ENCODE results near the gene RCBTB2. TPM values are rescaled to one million over a fixed set of nuclear protein-coding genes. Genes with fewer than 3 reads are reported as not detected.

The RCBTB2 gene
- 8.7 and 9.6 TPM in 2 replicates for total RNA-seq

DNA sequence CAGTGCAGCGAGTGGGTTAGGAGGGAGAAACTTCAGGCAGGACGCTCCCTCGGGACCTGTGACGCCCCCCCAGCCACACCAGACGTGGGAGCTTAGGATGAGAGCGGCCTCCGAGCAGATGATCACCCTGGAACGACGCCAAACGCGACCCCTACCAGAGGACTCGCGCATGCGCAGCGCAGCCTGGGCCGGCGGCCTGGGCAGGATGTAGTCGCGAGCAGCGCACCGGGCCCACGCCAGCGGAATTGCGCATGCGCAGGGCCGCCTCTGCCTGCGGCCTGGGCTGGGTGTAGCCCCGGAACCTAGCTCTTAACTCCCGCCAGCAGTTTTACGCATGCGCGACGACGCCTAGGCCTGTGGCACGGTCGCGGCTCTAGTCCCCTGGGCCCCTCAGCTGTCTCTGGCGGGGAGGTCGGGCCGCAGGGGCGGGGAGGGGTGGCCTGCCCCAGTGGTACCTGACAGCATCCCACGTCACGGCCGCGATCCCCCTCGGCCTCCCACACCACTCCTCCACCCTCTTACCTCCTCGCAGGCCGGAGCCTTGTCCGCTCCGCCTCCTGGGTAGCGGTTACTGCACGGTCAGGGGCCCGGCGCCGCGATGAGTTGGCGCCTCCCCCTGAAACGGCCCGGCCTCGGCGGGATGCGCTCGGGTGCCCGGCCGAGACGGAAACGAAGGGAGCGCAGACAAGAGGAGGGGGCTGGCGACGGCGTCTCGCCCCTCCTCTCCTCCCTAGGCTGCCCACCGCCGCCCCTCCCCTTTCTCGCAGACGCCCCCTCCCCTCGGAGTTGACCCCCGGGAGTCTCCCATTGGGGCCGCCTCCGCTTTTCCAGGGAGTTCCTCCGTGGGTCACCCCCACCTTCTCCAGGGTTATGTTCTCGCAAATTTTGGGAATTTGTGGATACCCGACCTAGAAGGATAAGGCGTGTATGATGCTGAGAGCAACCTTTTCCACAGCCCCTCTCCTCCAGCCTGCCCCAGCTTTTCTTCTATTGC is at the start of gene RCBTB2:
Gene RCBTB2, minus strand, starts transcription at position 575 of the 994 bp plus-strand sequence. CDS start 11,141 bp downstream, outside the sequence.

Other genes starting within 250 kb of the RCBTB2 start
- gene RB1, start 229.3 kb downstream of the RCBTB2 start, total RNA-seq = 24.8 and 29.3 TPM in 2 replicates
- gene LPAR6, start 120.0 kb downstream of the RCBTB2 start, total RNA-seq = 6.5 and 9.6 TPM in 2 replicates
- 0.19 and 4.8 TPM in 2 replicates for gene CYSLTR2, start 120.8 kb upstream of the RCBTB2 start, total RNA-seq

Measured in regular cardiac myocyte (primary cell).